HEK293T (cell line): ENCODE results near the gene NABP1.

Experiments used
- ARNT ChIP-seq: fragments of 450-650 bp; IDR thresholded peaks from 2 replicates; pipeline ENCODE4 v1.6.1; 2017; ENCODE audit warnings: mild to moderate bottlenecking
- BHLHE40 ChIP-seq: fragments of 450-650 bp; IDR thresholded peaks from 2 replicates; pipeline ENCODE4 v1.6.1; 2016; ENCODE audit warnings: mild to moderate bottlenecking, moderate library complexity, borderline replicate concordance
- CTBP1 ChIP-seq: fragments of 450-650 bp; IDR thresholded peaks from 2 replicates; pipeline ENCODE4 v1.6.1; 2016; ENCODE audit warnings: borderline replicate concordance
- ELF4 ChIP-seq: fragments of 450-650 bp; IDR thresholded peaks from 2 replicates; pipeline ENCODE4 v1.6.1; 2017; ENCODE audit warnings: antibody characterized with exemption
- FOXK2 ChIP-seq: fragments of 450-650 bp; IDR thresholded peaks from 2 replicates; pipeline ENCODE4 v1.6.1; 2016; ENCODE audit warnings: mild to moderate bottlenecking
- FOXM1 ChIP-seq: fragments of 450-650 bp; IDR thresholded peaks from 2 replicates; pipeline ENCODE4 v1.6.1; 2017; ENCODE audit warnings: mild to moderate bottlenecking, borderline replicate concordance
- HDGF ChIP-seq: fragments of 450-650 bp; IDR thresholded peaks from 2 replicates; pipeline ENCODE4 v1.6.1; 2017; ENCODE audit warnings: antibody characterized with exemption, borderline replicate concordance
- NFRKB ChIP-seq: fragments of 450-650 bp; IDR thresholded peaks from 2 replicates; pipeline ENCODE4 v1.6.1; 2016; ENCODE audit warnings: mild to moderate bottlenecking, moderate library complexity
- SP1 ChIP-seq: fragments of 450-650 bp; IDR thresholded peaks from 2 replicates; pipeline ENCODE4 v1.6.1; 2017
- SUZ12 ChIP-seq: fragments of 450-650 bp; IDR thresholded peaks from 2 replicates; pipeline ENCODE4 v1.6.1; 2016; ENCODE audit warnings: mild to moderate bottlenecking
- TARDBP ChIP-seq: fragments of 450-650 bp; IDR thresholded peaks from 2 replicates; pipeline ENCODE4 v1.6.1; 2016
- ZNF384 ChIP-seq: fragments of 450-650 bp; IDR thresholded peaks from 2 replicates; pipeline ENCODE4 v1.6.1; 2016
- TF ChIP-seq, protein P1 (sequence below): fragments of 450-650 bp; IDR thresholded peaks from 2 replicates; pipeline ENCODE4 v1.6.1; 2016

DNA sequence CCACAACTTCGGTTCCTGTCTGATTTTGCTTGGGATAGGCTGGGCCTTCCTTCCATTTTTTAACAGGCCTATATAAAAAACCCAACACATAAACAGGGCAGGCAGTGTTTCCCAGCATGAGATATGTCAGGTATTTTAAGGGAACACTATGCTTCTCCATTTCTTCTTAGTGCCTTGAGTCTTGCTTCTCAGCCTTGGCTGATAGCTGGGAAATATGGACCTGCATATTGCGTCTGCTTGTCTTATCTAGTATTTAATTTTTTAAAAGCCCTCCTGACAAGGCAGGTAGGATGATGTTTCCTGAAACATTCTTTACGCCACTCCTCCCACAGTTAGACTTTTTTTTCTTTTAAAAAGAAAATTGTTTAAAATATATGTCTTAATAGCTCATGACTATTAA lies 45.5 kb upstream of the NABP1 start:
- TF ChIP-seq SP1 (no peak), SUZ12 (no peak), ELF4 (no peak), NFRKB (no peak), FOXM1 (no peak), TARDBP (no peak), BHLHE40 (no peak), CTBP1 (no peak), FOXK2 (no peak), ARNT (no peak), HDGF (no peak), ZNF384 (no peak)
- TF ChIP-seq, protein P1, sequence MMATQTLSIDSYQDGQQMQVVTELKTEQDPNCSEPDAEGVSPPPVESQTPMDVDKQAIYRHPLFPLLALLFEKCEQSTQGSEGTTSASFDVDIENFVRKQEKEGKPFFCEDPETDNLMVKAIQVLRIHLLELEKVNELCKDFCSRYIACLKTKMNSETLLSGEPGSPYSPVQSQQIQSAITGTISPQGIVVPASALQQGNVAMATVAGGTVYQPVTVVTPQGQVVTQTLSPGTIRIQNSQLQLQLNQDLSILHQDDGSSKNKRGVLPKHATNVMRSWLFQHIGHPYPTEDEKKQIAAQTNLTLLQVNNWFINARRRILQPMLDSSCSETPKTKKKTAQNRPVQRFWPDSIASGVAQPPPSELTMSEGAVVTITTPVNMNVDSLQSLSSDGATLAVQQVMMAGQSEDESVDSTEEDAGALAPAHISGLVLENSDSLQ = no peak
